ENCODE measurements around the gene SPIRE2. TPM values are rescaled to one million over a fixed set of nuclear protein-coding genes. Genes with fewer than 3 reads are reported as not detected.
A peak's percentile ranks its signal among the peaks of the same experiment; 100 is the strongest.

Gene SPIRE2
- total and polyA plus RNA-seq, 2 of the 13 experiments (the other 11 are each of a cell fraction or from before 2014, with no cell fraction given): 13.3 to 37.5 TPM

DNA sequence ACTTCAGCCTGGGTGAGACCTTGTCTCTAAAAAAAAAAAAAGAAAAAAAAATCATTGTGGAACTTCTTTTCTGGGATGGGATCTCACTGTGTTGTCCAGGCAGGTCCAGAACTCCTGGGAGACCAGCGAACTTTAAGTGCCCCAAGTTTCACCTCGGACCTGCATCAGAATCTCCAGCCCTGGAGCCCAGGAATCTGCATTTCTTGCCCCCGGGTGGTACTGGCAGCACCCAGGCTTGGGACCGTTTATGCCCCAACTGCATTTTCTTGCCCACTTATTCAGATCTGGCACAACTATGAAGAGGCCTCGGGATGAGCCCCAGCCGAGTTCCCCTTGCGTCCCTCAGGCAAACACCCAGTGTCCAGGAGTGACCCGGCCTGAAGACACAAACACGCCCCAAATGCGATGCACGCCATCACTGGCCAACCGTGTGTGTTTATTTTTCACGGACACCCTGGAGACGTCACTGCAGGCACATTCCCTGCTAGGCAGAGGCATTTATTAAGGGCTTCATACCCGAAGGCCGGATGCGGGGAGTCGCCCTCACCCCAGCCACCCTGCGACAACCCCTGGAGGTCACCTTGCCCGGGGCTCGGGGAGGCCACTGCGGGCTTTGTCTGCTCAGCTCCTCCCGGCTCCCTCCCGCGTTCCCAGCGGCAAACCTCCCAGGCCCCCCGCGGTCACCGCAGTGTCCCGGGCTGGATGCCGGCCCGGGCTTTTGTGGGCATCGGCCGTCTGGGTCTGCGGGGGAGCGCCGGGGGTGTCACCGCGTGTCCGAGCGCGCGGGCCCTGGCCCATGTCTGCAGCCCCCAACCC, 684 bp upstream of the SPIRE2 start (continued):
- TF ChIP-seq RERE (CRISPR knock-in tag; IDR thresholded peaks at IDR 0.05; ENCODE audit: low read depth) (no peak), FOSL1 (CRISPR knock-in tag; IDR thresholded peaks at IDR 0.05; ENCODE audit: borderline replicate concordance) (no peak), SMAD3 (CRISPR knock-in tag; IDR thresholded peaks at IDR 0.05) (no peak), KLF6 (CRISPR knock-in tag; IDR thresholded peaks at IDR 0.05) (peak; percentile 76; the same call in 1 of the 2 replicates), NONO (IDR thresholded peaks at IDR 0.05) (no peak), NONO (CRISPR knock-in tag; conservative IDR thresholded peaks at IDR 0.05) (peak; percentile 61), RARA (CRISPR knock-in tag; IDR thresholded peaks at IDR 0.05) (peak; percentile 41), RAD21 (CRISPR knock-in tag; IDR thresholded peaks at IDR 0.05) (peak; percentile 35; the same call in 1 of the 2 replicates), DNMT3B (CRISPR knock-in tag; conservative IDR thresholded peaks at IDR 0.05) (no peak), ZNF569 (CRISPR knock-in tag; IDR thresholded peaks at IDR 0.05; ENCODE audit: borderline replicate concordance) (no peak), ADNP (CRISPR knock-in tag; IDR thresholded peaks at IDR 0.05) (no peak), TEF (CRISPR knock-in tag; IDR thresholded peaks at IDR 0.05) (no peak), ZNF703 (CRISPR knock-in tag; IDR thresholded peaks at IDR 0.05; ENCODE audit: borderline replicate concordance) (peak; percentile 36; the same call in 1 of the 2 replicates), CENPX (CRISPR knock-in tag; IDR thresholded peaks at IDR 0.05) (no peak), XRCC5 (optimal IDR thresholded peaks at IDR 0.05; ENCODE audit: low read length) (no peak), ATF7 (IDR thresholded peaks at IDR 0.05) (no peak), ATF7 (CRISPR knock-in tag; IDR thresholded peaks at IDR 0.05) (no peak), ZNF704 (CRISPR knock-in tag; IDR thresholded peaks at IDR 0.05; ENCODE audit: borderline replicate concordance) (no peak), ZNF850 (CRISPR knock-in tag; conservative IDR thresholded peaks at IDR 0.05) (peak; percentile 61; the same call in 1 of the 2 replicates), JUND (CRISPR knock-in tag; IDR thresholded peaks at IDR 0.05) (peak; percentile 46; the same call in 1 of the 2 replicates), RAD51 (IDR thresholded peaks at IDR 0.05; ENCODE audit: borderline replicate concordance) (no peak)
- TF ChIP-seq, protein P1, sequence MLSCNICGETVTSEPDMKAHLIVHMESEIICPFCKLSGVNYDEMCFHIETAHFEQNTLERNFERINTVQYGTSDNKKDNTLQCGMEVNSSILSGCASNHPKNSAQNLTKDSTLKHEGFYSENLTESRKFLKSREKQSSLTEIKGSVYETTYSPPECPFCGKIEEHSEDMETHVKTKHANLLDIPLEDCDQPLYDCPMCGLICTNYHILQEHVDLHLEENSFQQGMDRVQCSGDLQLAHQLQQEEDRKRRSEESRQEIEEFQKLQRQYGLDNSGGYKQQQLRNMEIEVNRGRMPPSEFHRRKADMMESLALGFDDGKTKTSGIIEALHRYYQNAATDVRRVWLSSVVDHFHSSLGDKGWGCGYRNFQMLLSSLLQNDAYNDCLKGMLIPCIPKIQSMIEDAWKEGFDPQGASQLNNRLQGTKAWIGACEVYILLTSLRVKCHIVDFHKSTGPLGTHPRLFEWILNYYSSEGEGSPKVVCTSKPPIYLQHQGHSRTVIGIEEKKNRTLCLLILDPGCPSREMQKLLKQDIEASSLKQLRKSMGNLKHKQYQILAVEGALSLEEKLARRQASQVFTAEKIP (CRISPR knock-in tag; IDR thresholded peaks at IDR 0.05; ENCODE audit: borderline replicate concordance): no peak

All from HepG2 (cell line).